Astrocyte of the cerebellum (primary cell): ENCODE data around the gene TARDBP.
"Not testable (repeated sequence)": the region's sequence is repeated elsewhere in the genome, so short reads cannot be mapped to it uniquely, and the experiment has no call there.

ENCODE experiments used
- DNase-seq: peaks from one replicate; pipeline ENCODE4 v3.0.0-alpha.2; 2011; ENCODE audit warnings: low read depth
- H3K4me3 ChIP-seq: 2 replicates; pipeline ENCODE4 v1.5.1; 2011; ENCODE audit warnings: mild to moderate bottlenecking, low read depth, low read length, moderate library complexity
- CTCF ChIP-seq: IDR thresholded peaks from 2 replicates; pipeline ENCODE4 v1.5.1; 2012; ENCODE audit warnings: low read length, low read depth, moderate library complexity, mild to moderate bottlenecking; ENCODE audit errors: missing control alignments
- in situ Hi-C: cut with HindIII; loops from 2 replicates; pipeline ENCODE4 v1.10.0; 2017; ENCODE audit warnings: low sequenced_read_pairs

TARDBP gene

GRCh38 chr1:11030865-11031264, 18.4 kb downstream of the TARDBP start:
- in situ Hi-C loops = no loop called here
- no peak for DNase-seq
- no peak overlapping the region for H3K4me3 ChIP-seq
- no peak for TF ChIP-seq CTCF

- TF ChIP-seq CTCF = no peak
- no peak overlapping the region for H3K4me3 ChIP-seq
- in situ Hi-C loops = no loop called here
- no peak for DNase-seq
These were observed 19.3 kb downstream of the TARDBP start for GRCh38 chr1:11031624-11032262.

- DNase-seq, in situ Hi-C loops, H3K4me3 ChIP-seq: not testable (repeated sequence)
These were observed 24.7 kb downstream of the TARDBP start for GRCh38 chr1:11037019-11037739.

- peak; percentile 95 for TF ChIP-seq CTCF
- DNase-seq = peak; percentile 83
- no peak overlapping the region for H3K4me3 ChIP-seq
- in situ Hi-C loops = no loop called here
These were observed 25.3 kb downstream of the TARDBP start for GRCh38 chr1:11037740-11038182.

GRCh38 chr1:11039351-11040104, 27.1 kb downstream of the TARDBP start:
- H3K4me3 ChIP-seq = no peak overlapping the region
- no peak for TF ChIP-seq CTCF
- in situ Hi-C loops = no loop called here
- no peak for DNase-seq

- DNase-seq, in situ Hi-C loops, H3K4me3 ChIP-seq: not testable (repeated sequence)
These were observed 27.6 kb downstream of the TARDBP start for GRCh38 chr1:11040105-11040429.

GRCh38 chr1:11041048-11041447, 28.6 kb downstream of the TARDBP start:
- no peak for DNase-seq
- in situ Hi-C loops = no loop called here
- no peak overlapping the region for H3K4me3 ChIP-seq
- no peak for TF ChIP-seq CTCF
